H1 (cell line): Measurements from ENCODE around the gene B9D1. TPM values are rescaled to one million over a fixed set of nuclear protein-coding genes. Genes with fewer than 3 reads are reported as not detected.

Experiments
- CHD7 ChIP-seq: fragments of 300-600 bp; sonication (generic); IDR thresholded peaks from 2 replicates; pipeline ENCODE4 v1.7.1; 2012; ENCODE audit warnings: low read length, moderate library complexity, mild to moderate bottlenecking, inconsistent platforms; ENCODE audit not compliant: insufficient replicate concordance
- E2F6 ChIP-seq: IDR thresholded peaks from 2 replicates; pipeline ENCODE4 v1.6.1; 2012; ENCODE audit warnings: inconsistent platforms
- NRF1 ChIP-seq: IDR thresholded peaks from 2 replicates; pipeline ENCODE4 v1.6.1; 2011; ENCODE audit warnings: mild to moderate bottlenecking, low read depth, low read length, improper control_type of control experiment
- RXRA ChIP-seq: IDR thresholded peaks from 2 replicates; pipeline ENCODE4 v1.6.1; 2011; ENCODE audit warnings: low read depth, mild to moderate bottlenecking, low read length, moderate library complexity; ENCODE audit not compliant: insufficient read depth
- TEAD4 ChIP-seq: IDR thresholded peaks from 2 replicates; pipeline ENCODE4 v1.6.1; 2012; ENCODE audit warnings: low read depth, low read length, inconsistent platforms, mixed read lengths
- polyA plus RNA-seq, 7 experiments: library from polyadenylated mRNA; depleted of rRNA in 3 of 7; stranded (reverse) in 5 of 7; unstranded in 2 of 7; fragments of >200 nt in 5 of 7; fragments of 200-250 nt in 2 of 7; gene quantifications; 1 replicate in 5 of 7; 2 replicates in 1 of 7; 4 replicates in 1 of 7; pipeline versions ENCODE4 v1.2.1 to v1.2.3, GENCODE V29; 2011 to 2013; ENCODE audit warnings: missing spikeins in 2 of 7, mixed read lengths in 2 of 7
- total RNA-seq: library from RNA; stranded (reverse); fragmentation: NEBNext Ultra II Directional; extraction: Animal tissue kit (Norgen Biotek cat#: 25700); gene quantifications from 2 replicates; pipeline ENCODE4 v1.2.1, GENCODE V29; 2021

The B9D1 gene
- total and polyA plus RNA-seq, 2 of the 8 experiments (the other 6 are each of a cell fraction or from before 2014, with no cell fraction given): 24.6 to 65.7 TPM

- TF ChIP-seq CHD7: no peak
- no peak for TF ChIP-seq NRF1
- no peak for TF ChIP-seq E2F6
- no peak for TF ChIP-seq RXRA
- no peak for TF ChIP-seq TEAD4
These were observed 56.8 kb downstream of the B9D1 start (continued) for GRCh38 chr17:19305761-19306159.
